NOMO-1 treated with DMSO at 0.1 percent for 48 hours (cell line): ENCODE data around the gene PARG.
"Not testable (repeated sequence)": the region's sequence is repeated elsewhere in the genome, so short reads cannot be mapped to it uniquely, and the experiment has no call there.

ENCODE experiments used
- DNase-seq: peaks from one replicate; lab custom pipeline; 2025; ENCODE audit not compliant: unreplicated experiment; lab: John Stamatoyannopoulos, UW

Gene PARG

DNA sequence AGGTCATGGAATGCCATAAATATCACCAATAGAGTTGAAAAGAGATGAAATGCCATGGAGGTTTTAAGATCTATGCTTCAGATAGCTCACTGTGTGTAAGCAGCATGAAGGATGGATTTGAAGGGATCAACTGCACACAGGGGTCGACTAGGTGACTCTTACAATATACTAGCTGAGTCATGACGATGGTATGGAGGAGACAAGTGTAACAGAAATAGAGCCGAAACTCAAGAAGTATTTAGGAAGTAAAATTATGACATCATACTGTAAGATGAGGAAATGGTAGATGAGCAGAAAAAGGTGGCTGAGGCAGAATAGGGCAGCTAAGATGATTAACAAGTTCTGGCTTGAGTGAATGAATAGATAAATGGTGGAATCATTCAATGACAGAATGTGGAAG is 38.0 kb downstream of the PARG start:
- DNase-seq = not testable (repeated sequence)

GRCh38 chr10:49900406-49900805 is 41.4 kb downstream of the PARG start:
- DNase-seq = not testable (repeated sequence)

- not testable (repeated sequence) for DNase-seq
Observed at GRCh38 chr10:49899999-49900398, 41.8 kb downstream of the PARG start.

GRCh38 chr10:49890025-49890424 is 51.8 kb downstream of the PARG start:
- DNase-seq = not testable (repeated sequence)

DNA sequence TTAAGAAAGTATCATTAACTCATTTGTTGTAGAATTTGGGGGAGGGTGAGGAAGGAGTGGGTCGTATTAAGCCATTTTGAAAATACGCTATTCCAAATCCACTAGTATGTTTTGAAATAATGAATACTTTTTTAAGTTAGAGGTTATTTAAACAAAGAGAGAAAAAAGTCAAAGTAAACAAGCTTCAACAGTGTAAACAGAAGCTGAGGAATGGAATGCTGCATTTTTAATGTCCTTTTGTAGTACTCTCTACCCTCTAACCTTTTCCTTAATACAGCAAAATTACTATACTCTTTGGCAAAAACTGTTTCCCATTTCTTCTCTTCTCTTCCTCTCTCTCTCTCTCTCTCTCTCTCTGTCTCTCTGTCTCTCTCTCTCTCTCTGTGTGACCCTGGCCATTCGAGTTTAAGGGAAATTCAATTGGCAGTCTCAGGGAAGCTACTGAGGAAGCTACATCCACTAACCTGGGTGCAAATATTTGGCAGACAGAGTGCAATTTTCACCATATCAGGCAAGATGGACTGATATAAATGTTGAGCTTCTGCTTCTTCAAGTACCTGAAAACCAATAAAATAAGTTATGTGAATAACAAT is 57.0 kb downstream of the PARG start:
- DNase-seq = not testable (repeated sequence)

DNA sequence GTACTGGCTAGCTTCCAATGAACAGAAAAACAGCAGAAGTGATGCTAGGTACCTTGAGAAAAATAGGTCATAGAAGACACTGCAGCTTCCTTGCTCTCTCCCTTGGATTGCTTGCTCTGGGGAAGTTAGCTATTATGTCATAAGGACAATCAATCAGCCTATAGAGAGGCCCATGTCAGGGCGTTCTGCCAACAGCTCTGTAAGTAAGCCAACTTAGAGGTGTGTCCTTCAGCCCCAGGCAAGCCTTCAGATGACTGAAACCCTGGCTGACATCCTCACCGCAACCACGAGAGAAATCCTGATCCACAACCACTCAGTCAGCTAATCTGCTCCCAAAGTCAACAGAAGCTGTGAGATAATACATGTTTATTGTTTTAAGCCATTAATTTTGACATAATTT is 58.0 kb downstream of the PARG start:
- not testable (repeated sequence) for DNase-seq

- not testable (repeated sequence) for DNase-seq
Observed at GRCh38 chr10:49882327-49882726, 59.5 kb downstream of the PARG start.

GRCh38 chr10:49872740-49873139 is 69.1 kb downstream of the PARG start:
- DNase-seq = not testable (repeated sequence)

- DNase-seq = not testable (repeated sequence)
Observed at GRCh38 chr10:49871462-49871861, 70.4 kb downstream of the PARG start.

- not testable (repeated sequence) for DNase-seq
Observed at GRCh38 chr10:49859933-49860332, 81.9 kb downstream of the PARG start.

- not testable (repeated sequence) for DNase-seq
Observed at GRCh38 chr10:49858697-49859382, 83.0 kb downstream of the PARG start.

GRCh38 chr10:49849520-49849919 is 92.3 kb downstream of the PARG start:
- DNase-seq = not testable (repeated sequence)

GRCh38 chr10:49844775-49845595 is 96.8 kb downstream of the PARG start:
- DNase-seq = no peak

DNA sequence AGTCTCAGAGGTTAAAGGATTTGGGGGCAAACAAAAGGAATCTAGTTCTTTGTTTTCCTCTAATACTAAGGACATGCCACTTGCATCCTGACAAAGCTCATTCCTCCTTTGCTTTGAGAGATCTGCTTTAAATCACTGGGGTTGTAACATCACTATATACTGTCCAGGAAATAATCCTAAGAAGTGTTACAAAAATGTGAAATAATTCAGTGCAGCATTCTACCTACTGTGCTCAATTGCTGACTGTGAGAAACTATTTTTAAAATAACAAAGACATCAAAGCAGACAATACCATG is 99.5 kb downstream of the PARG start:
- DNase-seq = not testable (repeated sequence)

- no peak for DNase-seq
Observed at GRCh38 chr10:49841615-49842332, 100.1 kb downstream of the PARG start.

DNA sequence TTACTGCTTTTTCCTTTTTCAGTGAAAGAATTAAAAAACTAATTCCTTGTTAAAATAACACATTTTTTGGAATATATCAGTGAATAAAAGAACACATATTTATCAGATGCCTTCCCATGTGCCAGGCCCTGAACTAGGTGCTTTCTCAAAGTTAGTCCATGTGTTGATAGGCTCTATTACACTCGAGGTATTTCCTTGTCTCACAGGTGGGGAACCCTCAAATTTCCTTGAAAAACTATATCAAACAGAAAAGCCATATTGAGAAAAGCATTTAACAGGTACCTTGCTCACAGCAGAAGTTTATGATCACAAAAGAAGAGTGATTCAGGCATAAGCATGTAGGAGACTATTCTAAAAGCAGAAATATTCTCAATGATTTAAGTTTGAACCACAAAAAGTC is 104.1 kb downstream of the PARG start:
- no peak for DNase-seq

- DNase-seq = no peak
Observed at GRCh38 chr10:49837051-49837478, 104.8 kb downstream of the PARG start.

DNA sequence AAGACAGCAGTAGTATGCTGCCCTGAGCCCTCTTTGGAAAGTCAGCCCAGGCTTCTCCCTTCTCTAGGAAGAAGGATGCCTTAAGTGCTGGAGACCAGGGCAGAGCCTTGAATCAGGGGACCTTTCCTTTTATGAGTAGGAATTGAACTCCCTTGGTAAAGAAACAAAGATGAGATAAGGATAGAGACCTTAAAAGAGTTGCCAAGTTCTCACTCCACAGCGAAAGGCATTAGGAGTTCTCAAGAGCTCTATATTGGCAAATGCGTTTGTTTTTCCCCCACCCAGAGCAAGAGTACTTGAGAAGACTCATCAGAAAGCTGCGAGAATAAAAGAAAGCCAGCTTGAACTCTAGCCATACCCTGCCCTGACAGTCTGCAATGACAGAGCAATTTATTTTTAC is 106.9 kb downstream of the PARG start:
- no peak for DNase-seq

DNA sequence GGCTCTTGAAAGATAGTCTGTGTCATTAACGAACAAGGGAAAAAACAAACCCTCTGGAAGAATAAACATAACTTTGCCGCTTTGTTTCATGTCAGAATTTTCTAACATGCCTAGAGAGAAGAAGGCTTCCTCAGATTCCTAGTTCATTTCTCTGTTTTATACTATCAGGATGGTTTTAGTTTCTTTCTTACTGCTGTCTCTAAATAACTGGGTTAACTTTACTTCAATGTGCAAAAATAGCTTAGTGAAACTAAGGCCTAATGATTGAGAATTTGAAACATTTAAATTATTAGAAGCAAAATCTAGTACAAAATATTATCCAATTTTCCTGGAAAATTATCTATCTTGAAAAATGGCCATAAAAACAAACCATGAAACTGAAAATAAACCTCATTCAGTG is 107.6 kb downstream of the PARG start:
- DNase-seq = no peak

- no peak for DNase-seq
Observed at GRCh38 chr10:49833168-49833567, 108.7 kb downstream of the PARG start.

- no peak for DNase-seq
Observed at GRCh38 chr10:49831352-49832035, 110.3 kb downstream of the PARG start.
